DOHH2 (cell line): ENCODE results near the gene C3orf33.

ENCODE experiments used
- H3F3A ChIP-seq: fragments of 200-600 bp; sonication (generic), shearing (Covaris generic); 2 replicates; pipeline ENCODE4 v1.6.0; 2016; ENCODE audit warnings: antibody characterized with exemption, mild to moderate bottlenecking; ENCODE audit not compliant: control insufficient read depth, insufficient read depth
- H3K27ac ChIP-seq: fragments of 200-600 bp; sonication (generic); 2 replicates; pipeline ENCODE4 v1.5.1; 2014; ENCODE audit warnings: low read depth, mild to moderate bottlenecking, low read length, moderate library complexity
- H3K27me3 ChIP-seq: fragments of 200-600 bp; sonication (generic); 2 replicates; pipeline ENCODE4 v1.6.1; 2014; ENCODE audit warnings: mild to moderate bottlenecking, low read length, mixed read lengths; ENCODE audit not compliant: control insufficient read depth
- H3K36me3 ChIP-seq: fragments of 200-600 bp; sonication (generic); 2 replicates; pipeline ENCODE4 v1.6.1; 2014; ENCODE audit warnings: mild to moderate bottlenecking, low read length, moderate library complexity, mixed read lengths; ENCODE audit not compliant: control insufficient read depth
- H3K4me1 ChIP-seq: fragments of 200-600 bp; sonication (generic); 2 replicates; pipeline ENCODE4 v1.6.1; 2014; ENCODE audit warnings: mild to moderate bottlenecking, low read length, mixed read lengths; ENCODE audit not compliant: control insufficient read depth
- H3K4me2 ChIP-seq: fragments of 200-600 bp; sonication (generic); 2 replicates; pipeline ENCODE4 v1.6.0; 2014; ENCODE audit warnings: mild to moderate bottlenecking, low read length, moderate library complexity
- H3K4me3 ChIP-seq: fragments of 200-600 bp; sonication (generic); 2 replicates; pipeline ENCODE4 v1.5.1; 2014; ENCODE audit warnings: mild to moderate bottlenecking, low read length, mixed read lengths
- H3K79me2 ChIP-seq: fragments of 200-600 bp; sonication (generic); 2 replicates; pipeline ENCODE4 v1.6.1; 2014; ENCODE audit warnings: mild to moderate bottlenecking, low read length, mixed read lengths; ENCODE audit not compliant: control insufficient read depth
- H3K9me2 ChIP-seq: fragments of 200-600 bp; sonication (generic); replicated peaks from 2 replicates; pipeline ENCODE4 v1.6.1; 2014; ENCODE audit warnings: mild to moderate bottlenecking, low read length, mixed read lengths; ENCODE audit not compliant: control insufficient read depth
- H3K9me3 ChIP-seq: fragments of 200-600 bp; sonication (generic); 2 replicates; pipeline ENCODE4 v1.6.1; 2014; ENCODE audit warnings: antibody characterized with exemption, low read length, mixed read lengths; ENCODE audit not compliant: control insufficient read depth, insufficient read depth
- H4K20me1 ChIP-seq: fragments of 200-600 bp; sonication (generic); 2 replicates; pipeline ENCODE4 v1.6.0; 2014; ENCODE audit warnings: low read depth, mild to moderate bottlenecking, antibody characterized with exemption, low read length, moderate library complexity; ENCODE audit not compliant: control insufficient read depth, insufficient read depth
- CTCF ChIP-seq: fragments of 200-600 bp; sonication (generic); IDR thresholded peaks from one replicate; pipeline ENCODE4 v1.5.1; 2014; ENCODE audit warnings: antibody characterized with exemption, mild to moderate bottlenecking, low read depth, low read length; ENCODE audit not compliant: poor library complexity, severe bottlenecking
- EZH2phosphoT487 ChIP-seq: fragments of 200-600 bp; sonication (generic); IDR thresholded peaks from 2 replicates; pipeline ENCODE4 v1.6.1; 2017; ENCODE audit warnings: borderline replicate concordance, mild to moderate bottlenecking, antibody characterized with exemption, low read length, moderate library complexity, mixed read lengths

Gene C3orf33

GRCh38 chr3:155742349-155742965 is 63.6 kb downstream of the C3orf33 start:
- H3K27ac ChIP-seq = no peak overlapping the region
- H3K79me2 ChIP-seq = no peaks in the 10 kb centered on the region
- peaks cover 25% of the 10 kb centered on the region for H3K4me1 ChIP-seq
- no peaks in the 10 kb centered on the region for H3K9me2 ChIP-seq
- H3K4me3 ChIP-seq = no peak overlapping the region
- no peak overlapping the region for H3K4me2 ChIP-seq
- no peak for TF ChIP-seq CTCF
- TF ChIP-seq EZH2phosphoT487 = no peak
- H4K20me1 ChIP-seq = no peaks in the 10 kb centered on the region
- no peaks in the 10 kb centered on the region for H3F3A ChIP-seq
- H3K9me3 ChIP-seq = no peaks in the 10 kb centered on the region
- no peaks in the 10 kb centered on the region for H3K36me3 ChIP-seq
- H3K27me3 ChIP-seq = peaks cover 60% of the 10 kb centered on the region

GRCh38 chr3:155741603-155742002 is 64.5 kb downstream of the C3orf33 start:
- H3K27ac ChIP-seq = no peak overlapping the region
- no peaks in the 10 kb centered on the region for H4K20me1 ChIP-seq
- H3K9me3 ChIP-seq = no peaks in the 10 kb centered on the region
- H3F3A ChIP-seq = no peaks in the 10 kb centered on the region
- H3K4me1 ChIP-seq = peaks cover 25% of the 10 kb centered on the region
- TF ChIP-seq EZH2phosphoT487 (no peak), CTCF (no peak)
- H3K79me2 ChIP-seq = no peaks in the 10 kb centered on the region
- no peak overlapping the region for H3K4me3 ChIP-seq
- no peak overlapping the region for H3K4me2 ChIP-seq
- peaks cover 51% of the 10 kb centered on the region for H3K27me3 ChIP-seq
- H3K9me2 ChIP-seq = no peaks in the 10 kb centered on the region
- no peaks in the 10 kb centered on the region for H3K36me3 ChIP-seq

GRCh38 chr3:155741101-155741500 is 65.0 kb downstream of the C3orf33 start:
- H3K27ac ChIP-seq = no peak overlapping the region
- no peaks in the 10 kb centered on the region for H3K9me3 ChIP-seq
- no peaks in the 10 kb centered on the region for H3K79me2 ChIP-seq
- H3K4me2 ChIP-seq = no peak overlapping the region
- no peak overlapping the region for H3K4me3 ChIP-seq
- TF ChIP-seq EZH2phosphoT487 = no peak
- no peak for TF ChIP-seq CTCF
- no peaks in the 10 kb centered on the region for H4K20me1 ChIP-seq
- peaks cover 46% of the 10 kb centered on the region for H3K27me3 ChIP-seq
- H3K9me2 ChIP-seq = no peaks in the 10 kb centered on the region
- no peaks in the 10 kb centered on the region for H3F3A ChIP-seq
- H3K4me1 ChIP-seq = peaks cover 25% of the 10 kb centered on the region
- H3K36me3 ChIP-seq = no peaks in the 10 kb centered on the region
